Epithelial cell of proximal tubule (primary cell): Measurements from ENCODE around the gene B4GALNT2. TPM values are rescaled to one million over a fixed set of nuclear protein-coding genes. Genes with fewer than 3 reads are reported as not detected.
A peak's percentile ranks its signal among the peaks of the same experiment; 100 is the strongest.

Experiments
- DNase-seq: peaks from one replicate; pipeline ENCODE4 v3.0.0-alpha.2; 2011; ENCODE audit warnings: low read depth
- H3K4me3 ChIP-seq: 2 replicates; pipeline ENCODE4 v1.5.1; 2011; ENCODE audit warnings: low read depth, mild to moderate bottlenecking, low read length
- total RNA-seq: library from RNA; depleted of rRNA; stranded (reverse); fragments of >200 nt; gene quantifications from 2 replicates; pipeline ENCODE4 v1.2.3, GENCODE V29; 2015
- TF ChIP-seq, protein P1 (sequence below): conservative IDR thresholded peaks from 2 replicates; pipeline ENCODE4 v1.5.1; 2012; ENCODE audit warnings: low read depth, mild to moderate bottlenecking, low read length

Gene B4GALNT2
- total RNA-seq, 1 donor from 2014 or later = 1.6 TPM

DNA sequence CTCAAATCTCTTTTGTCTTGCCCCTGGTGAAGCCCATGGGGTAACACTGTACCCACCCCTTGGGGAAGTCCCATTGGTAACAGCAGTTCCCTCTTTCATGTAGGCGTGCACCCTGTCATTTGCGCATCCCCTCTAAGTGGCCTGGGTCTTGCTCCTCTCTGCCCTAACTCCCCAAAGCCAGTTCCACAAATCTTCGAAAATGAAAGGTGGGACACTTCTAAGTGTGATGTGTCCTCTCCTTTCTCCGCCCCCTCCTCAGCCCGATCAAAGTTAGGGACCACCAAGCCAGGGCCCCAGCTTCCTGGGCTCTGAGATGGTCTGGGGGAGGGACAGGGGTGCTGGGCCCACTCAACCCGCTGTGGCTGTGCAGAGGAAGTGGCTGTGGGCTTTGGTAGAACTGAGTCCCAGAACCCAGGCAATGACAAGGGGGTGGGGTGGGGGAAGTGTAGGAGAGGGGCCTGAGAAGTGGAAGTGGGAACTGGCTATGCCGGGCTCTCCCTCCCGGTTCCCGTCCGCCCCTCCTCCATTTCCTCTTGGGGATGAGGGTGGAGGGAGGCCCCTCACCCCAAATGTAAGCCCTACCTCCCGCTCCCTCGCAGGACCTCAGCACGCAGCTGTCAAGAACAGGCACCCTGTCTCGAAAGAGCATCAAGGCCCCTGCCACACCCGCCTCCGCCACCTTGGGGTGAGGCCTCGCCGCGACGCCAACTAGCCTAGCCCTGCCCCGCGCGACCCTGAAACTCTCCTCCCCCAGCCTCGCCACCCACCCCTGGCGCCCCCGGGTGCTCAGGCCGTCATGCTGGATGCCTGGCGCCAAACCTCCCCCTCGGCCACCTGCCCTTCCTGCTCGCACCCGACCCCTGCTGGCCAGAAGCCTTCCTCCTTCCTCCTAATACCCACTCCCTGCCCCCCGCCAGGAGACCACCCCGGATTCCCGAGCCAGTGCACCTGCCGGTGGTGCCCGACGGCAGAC lies 86.7 kb downstream of the B4GALNT2 start:
- no peak for DNase-seq
- no peak overlapping the region for H3K4me3 ChIP-seq
- TF ChIP-seq, protein P1, sequence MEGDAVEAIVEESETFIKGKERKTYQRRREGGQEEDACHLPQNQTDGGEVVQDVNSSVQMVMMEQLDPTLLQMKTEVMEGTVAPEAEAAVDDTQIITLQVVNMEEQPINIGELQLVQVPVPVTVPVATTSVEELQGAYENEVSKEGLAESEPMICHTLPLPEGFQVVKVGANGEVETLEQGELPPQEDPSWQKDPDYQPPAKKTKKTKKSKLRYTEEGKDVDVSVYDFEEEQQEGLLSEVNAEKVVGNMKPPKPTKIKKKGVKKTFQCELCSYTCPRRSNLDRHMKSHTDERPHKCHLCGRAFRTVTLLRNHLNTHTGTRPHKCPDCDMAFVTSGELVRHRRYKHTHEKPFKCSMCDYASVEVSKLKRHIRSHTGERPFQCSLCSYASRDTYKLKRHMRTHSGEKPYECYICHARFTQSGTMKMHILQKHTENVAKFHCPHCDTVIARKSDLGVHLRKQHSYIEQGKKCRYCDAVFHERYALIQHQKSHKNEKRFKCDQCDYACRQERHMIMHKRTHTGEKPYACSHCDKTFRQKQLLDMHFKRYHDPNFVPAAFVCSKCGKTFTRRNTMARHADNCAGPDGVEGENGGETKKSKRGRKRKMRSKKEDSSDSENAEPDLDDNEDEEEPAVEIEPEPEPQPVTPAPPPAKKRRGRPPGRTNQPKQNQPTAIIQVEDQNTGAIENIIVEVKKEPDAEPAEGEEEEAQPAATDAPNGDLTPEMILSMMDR = peak; percentile 49

GRCh38 chr17:49219987-49220386 lies 87.4 kb downstream of the B4GALNT2 start:
- TF ChIP-seq, protein P1 = no peak
- DNase-seq = no peak

DNA sequence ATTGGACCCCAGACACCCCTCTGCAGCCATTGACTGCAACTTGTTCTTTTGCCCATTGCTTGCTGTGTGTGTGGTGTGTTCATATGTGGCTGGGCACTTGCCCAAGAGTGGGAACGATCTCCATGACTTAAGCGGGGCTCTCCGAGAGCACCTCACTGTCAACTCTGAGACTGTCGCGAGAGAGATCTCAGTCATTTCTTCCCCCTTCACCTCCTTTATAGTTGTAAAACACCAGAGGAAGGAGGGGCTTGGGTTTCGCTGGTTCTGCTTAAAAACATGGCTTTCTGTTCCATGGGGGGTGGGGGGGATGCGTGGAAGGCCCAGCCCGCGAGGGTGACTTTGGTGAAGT lies 90.6 kb downstream of the B4GALNT2 start:
- no peak overlapping the region for H3K4me3 ChIP-seq
- TF ChIP-seq, protein P1 = no peak
- no peak for DNase-seq

More at GRCh38 chr17:49219987-49220386, 87.4 kb downstream of the B4GALNT2 start:
- no peak overlapping the region for H3K4me3 ChIP-seq

- no peak overlapping the region for H3K4me3 ChIP-seq
- no peak for DNase-seq
- TF ChIP-seq, protein P1 = peak; percentile 87
Measured at GRCh38 chr17:49223517-49224197, 91.1 kb downstream of the B4GALNT2 start.

DNA sequence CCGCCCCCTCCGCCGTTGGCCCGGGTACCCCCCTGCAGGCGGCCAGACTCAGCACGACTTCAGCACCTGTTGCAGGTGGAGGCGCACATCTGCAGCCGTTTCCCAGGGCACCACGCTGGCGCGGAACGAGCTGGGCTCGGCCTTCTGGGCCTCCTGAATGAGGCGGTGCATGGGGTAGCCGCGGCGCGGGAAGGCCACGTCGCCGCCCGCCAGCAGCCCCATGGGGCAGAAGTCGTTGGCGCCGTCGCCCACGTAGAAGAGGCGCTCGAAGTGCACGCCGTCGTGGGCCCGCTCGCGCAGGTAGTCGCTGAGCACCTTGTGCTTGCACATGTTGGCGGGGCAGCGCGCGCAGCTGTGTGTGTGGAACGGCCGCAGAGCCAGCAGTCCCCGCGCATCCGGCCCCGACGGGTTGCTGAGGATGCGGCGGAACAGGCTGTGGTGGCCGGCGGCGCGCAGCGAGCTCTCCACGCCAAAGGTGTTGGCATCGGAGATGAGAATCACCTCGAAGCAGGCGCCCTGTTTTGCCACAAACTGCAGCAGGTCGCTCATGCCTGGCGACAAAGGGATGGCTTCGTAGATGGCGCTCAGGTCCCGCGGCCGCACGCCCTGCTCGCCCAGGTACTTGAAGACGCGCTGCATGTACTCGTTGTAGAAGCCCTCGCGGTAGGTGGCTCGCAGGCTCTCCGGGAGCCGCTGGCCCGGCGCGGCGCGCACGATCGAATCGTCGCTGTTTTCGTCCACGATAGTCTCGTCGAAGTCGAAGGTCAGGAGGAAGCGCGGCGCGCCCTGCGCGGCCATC lies 91.8 kb downstream of the B4GALNT2 start:
- TF ChIP-seq, protein P1 = no peak
- no peak overlapping the region for H3K4me3 ChIP-seq
- DNase-seq = no peak

GRCh38 chr17:49224997-49225337 lies 92.4 kb downstream of the B4GALNT2 start:
- DNase-seq = no peak
- TF ChIP-seq, protein P1 = no peak
- H3K4me3 ChIP-seq = no peak overlapping the region
